HG02970 (cell line): ENCODE data around the gene EPB41L5.
"Not testable (repeated sequence)": the region's sequence is repeated elsewhere in the genome, so short reads cannot be mapped to it uniquely, and the experiment has no call there.

Experiments used
- ATAC-seq: cut with Tn5 transposase; IDR thresholded peaks from one replicate; pipeline ENCODE4 v1.9.1; 2021; ENCODE audit warnings: mild to moderate bottlenecking, moderate library complexity, moderate number of reproducible peaks; ENCODE audit not compliant: unreplicated experiment, low FRiP score

EPB41L5 gene

GRCh38 chr2:120029672-120030640 lies 17.1 kb downstream of the EPB41L5 start:
- no peak for ATAC-seq

- ATAC-seq = no peak
Observed at GRCh38 chr2:120032297-120032696, 19.4 kb downstream of the EPB41L5 start.

GRCh38 chr2:120034027-120034426 lies 21.1 kb downstream of the EPB41L5 start:
- no peak for ATAC-seq

GRCh38 chr2:120034621-120035020 lies 21.7 kb downstream of the EPB41L5 start:
- ATAC-seq = no peak

GRCh38 chr2:120036145-120036544 lies 23.3 kb downstream of the EPB41L5 start:
- ATAC-seq = no peak

- no peak for ATAC-seq
Observed at GRCh38 chr2:120037995-120038541, 25.2 kb downstream of the EPB41L5 start.

GRCh38 chr2:120042359-120042758 lies 29.5 kb downstream of the EPB41L5 start:
- ATAC-seq = no peak

- ATAC-seq = no peak
Observed at GRCh38 chr2:120044336-120044735, 31.5 kb downstream of the EPB41L5 start.

- not testable (repeated sequence) for ATAC-seq
Observed at GRCh38 chr2:120045775-120046174, 32.9 kb downstream of the EPB41L5 start.

- not testable (repeated sequence) for ATAC-seq
Observed at GRCh38 chr2:120046252-120046651, 33.4 kb downstream of the EPB41L5 start.

- no peak for ATAC-seq
Observed at GRCh38 chr2:120052597-120052996, 39.7 kb downstream of the EPB41L5 start.

- no peak for ATAC-seq
Observed at GRCh38 chr2:120053891-120054290, 41.0 kb downstream of the EPB41L5 start.

- no peak for ATAC-seq
Observed at GRCh38 chr2:120059483-120059882, 46.6 kb downstream of the EPB41L5 start.

- no peak for ATAC-seq
Observed at GRCh38 chr2:120060088-120060623, 47.3 kb downstream of the EPB41L5 start.

- no peak for ATAC-seq
Observed at GRCh38 chr2:120064664-120065063, 51.8 kb downstream of the EPB41L5 start.

- ATAC-seq = no peak
Observed at GRCh38 chr2:120066800-120067547, 54.1 kb downstream of the EPB41L5 start.

- ATAC-seq = not testable (repeated sequence)
Observed at GRCh38 chr2:120068040-120068658, 55.3 kb downstream of the EPB41L5 start.

- no peak for ATAC-seq
Observed at GRCh38 chr2:120075545-120075944, 62.7 kb downstream of the EPB41L5 start.

- ATAC-seq = no peak
Observed at GRCh38 chr2:120077896-120078295, 65.0 kb downstream of the EPB41L5 start.

- no peak for ATAC-seq
Observed at GRCh38 chr2:120079647-120080046, 66.8 kb downstream of the EPB41L5 start.
